ENCODE data around the gene LRBA. TPM values are rescaled to one million over a fixed set of nuclear protein-coding genes. Genes with fewer than 3 reads are reported as not detected.

The LRBA gene
- total RNA-seq, 1 experiment from 2014 or later: 69.1 TPM

DNA sequence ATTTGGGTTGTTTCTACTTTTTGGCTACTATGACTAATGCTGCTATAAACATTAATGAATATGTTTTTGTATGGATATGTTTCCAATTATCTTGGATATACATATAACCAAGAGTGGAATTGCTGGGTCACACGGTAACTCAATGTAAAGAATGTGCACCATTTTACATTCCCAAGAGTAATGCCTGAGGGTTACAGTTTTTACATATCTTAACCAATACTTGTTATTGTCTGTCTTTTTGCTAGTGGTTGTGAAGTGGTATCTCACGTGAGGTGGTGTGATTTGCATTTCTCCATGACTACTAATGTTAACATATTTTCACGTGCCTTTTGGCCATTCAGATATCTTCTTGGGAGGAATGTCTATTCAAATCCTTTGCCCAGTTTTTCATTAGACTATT, 633.5 kb downstream of the LRBA start:
- Mint-ChIP-seq H3K27me3 (ENCODE audit: low read depth) (no peaks in the 10 kb centered on the region), H3K4me3 (no peak overlapping the region), H3K36me3 (no peaks in the 10 kb centered on the region), H3K9me3 (peaks cover 3% of the 10 kb centered on the region; the same call in 1 of the 2 replicates), H3K27ac (no peak overlapping the region), H3K4me1 (peaks cover 24% of the 10 kb centered on the region)
- TF ChIP-seq FOXK1 (CRISPR knock-in tag; IDR thresholded peaks at IDR 0.05): no peak
- TF ChIP-seq ESRRA (CRISPR knock-in tag; IDR thresholded peaks at IDR 0.05; ENCODE audit: borderline replicate concordance): no peak
- no peak for TF ChIP-seq NFYB (CRISPR knock-in tag; conservative IDR thresholded peaks at IDR 0.05; ENCODE audit: low read depth)
- TF ChIP-seq TEAD1 (CRISPR knock-in tag; IDR thresholded peaks at IDR 0.05): no peak
- no peak for TF ChIP-seq SP1 (CRISPR knock-in tag; conservative IDR thresholded peaks at IDR 0.05)
- TF ChIP-seq ZNF396 (CRISPR knock-in tag; IDR thresholded peaks at IDR 0.05; ENCODE audit: borderline replicate concordance): no peak
- TF ChIP-seq ZNF219 (CRISPR knock-in tag; IDR thresholded peaks at IDR 0.05; ENCODE audit: borderline replicate concordance): no peak
- TF ChIP-seq, protein P1, sequence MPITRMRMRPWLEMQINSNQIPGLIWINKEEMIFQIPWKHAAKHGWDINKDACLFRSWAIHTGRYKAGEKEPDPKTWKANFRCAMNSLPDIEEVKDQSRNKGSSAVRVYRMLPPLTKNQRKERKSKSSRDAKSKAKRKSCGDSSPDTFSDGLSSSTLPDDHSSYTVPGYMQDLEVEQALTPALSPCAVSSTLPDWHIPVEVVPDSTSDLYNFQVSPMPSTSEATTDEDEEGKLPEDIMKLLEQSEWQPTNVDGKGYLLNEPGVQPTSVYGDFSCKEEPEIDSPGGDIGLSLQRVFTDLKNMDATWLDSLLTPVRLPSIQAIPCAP (CRISPR knock-in tag; IDR thresholded peaks at IDR 0.05): no peak
- TF ChIP-seq EMX1 (CRISPR knock-in tag; IDR thresholded peaks at IDR 0.05): no peak
- no peak for TF ChIP-seq KAT7 (CRISPR knock-in tag; IDR thresholded peaks at IDR 0.05; ENCODE audit: borderline replicate concordance)
- TF ChIP-seq MYBL2 (CRISPR knock-in tag; IDR thresholded peaks at IDR 0.05): no peak
- TF ChIP-seq FOXJ3 (CRISPR knock-in tag; IDR thresholded peaks at IDR 0.05; ENCODE audit: borderline replicate concordance): no peak
- TF ChIP-seq ZNF317 (CRISPR knock-in tag; IDR thresholded peaks at IDR 0.05; ENCODE audit: borderline replicate concordance, low read depth): no peak
- ATAC-seq (no peak), DNase-seq (ENCODE audit: low spot score) (no peak)
- POLR2A ChIA-PET: no interaction called here
- CTCF ChIA-PET: no interaction called here

DNA sequence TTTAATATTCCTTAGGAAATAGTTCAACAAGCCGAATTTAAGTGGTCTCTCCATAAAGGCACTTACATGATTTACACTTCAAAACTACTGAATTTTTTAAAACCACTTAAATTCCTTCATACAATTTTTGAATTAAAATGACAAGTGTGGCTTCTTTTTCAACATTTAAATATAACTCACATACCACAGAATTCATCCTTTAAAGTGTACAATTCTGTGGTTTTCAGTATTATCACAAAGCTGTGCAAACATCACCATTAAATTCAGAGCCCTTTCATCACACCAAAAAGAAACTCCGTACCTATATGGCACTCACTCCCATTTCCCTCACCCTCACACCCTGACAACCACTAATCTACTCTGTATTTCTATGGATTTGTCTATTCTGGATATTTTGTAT, 634.0 kb downstream of the LRBA start:
- no peak for ATAC-seq
- ChIA-PET CTCF (no interaction called here), POLR2A (no interaction called here)
- Mint-ChIP-seq H3K9me3 (no peaks in the 10 kb centered on the region), H3K36me3 (no peaks in the 10 kb centered on the region), H3K4me1 (peaks cover 24% of the 10 kb centered on the region), H3K27ac (no peak overlapping the region), H3K27me3 (ENCODE audit: low read depth) (no peaks in the 10 kb centered on the region), H3K4me3 (no peak overlapping the region)
- TF ChIP-seq OVOL2 (CRISPR knock-in tag; IDR thresholded peaks at IDR 0.05; ENCODE audit: borderline replicate concordance) (no peak), FOXK1 (CRISPR knock-in tag; IDR thresholded peaks at IDR 0.05) (no peak), NR2C2 (CRISPR knock-in tag; IDR thresholded peaks at IDR 0.05) (no peak), TEAD1 (CRISPR knock-in tag; IDR thresholded peaks at IDR 0.05) (no peak), ZNF396 (CRISPR knock-in tag; IDR thresholded peaks at IDR 0.05; ENCODE audit: borderline replicate concordance) (no peak), CREB1 (CRISPR knock-in tag; IDR thresholded peaks at IDR 0.05) (no peak), NFE2L1 (CRISPR knock-in tag; IDR thresholded peaks at IDR 0.05) (no peak), SMAD3 (CRISPR knock-in tag; IDR thresholded peaks at IDR 0.05; ENCODE audit: borderline replicate concordance) (no peak), ZNF423 (CRISPR knock-in tag; IDR thresholded peaks at IDR 0.05) (no peak), ETV6 (CRISPR knock-in tag; IDR thresholded peaks at IDR 0.05) (no peak), FOXJ3 (CRISPR knock-in tag; IDR thresholded peaks at IDR 0.05; ENCODE audit: borderline replicate concordance) (no peak), GTF2I (CRISPR knock-in tag; conservative IDR thresholded peaks at IDR 0.05) (no peak), IRF2 (CRISPR knock-in tag; IDR thresholded peaks at IDR 0.05; ENCODE audit: borderline replicate concordance, low read depth) (no peak), FOXP1 (CRISPR knock-in tag; IDR thresholded peaks at IDR 0.05; ENCODE audit: borderline replicate concordance) (no peak), ZNF121 (CRISPR knock-in tag; IDR thresholded peaks at IDR 0.05) (no peak)
- TF ChIP-seq, protein P2, sequence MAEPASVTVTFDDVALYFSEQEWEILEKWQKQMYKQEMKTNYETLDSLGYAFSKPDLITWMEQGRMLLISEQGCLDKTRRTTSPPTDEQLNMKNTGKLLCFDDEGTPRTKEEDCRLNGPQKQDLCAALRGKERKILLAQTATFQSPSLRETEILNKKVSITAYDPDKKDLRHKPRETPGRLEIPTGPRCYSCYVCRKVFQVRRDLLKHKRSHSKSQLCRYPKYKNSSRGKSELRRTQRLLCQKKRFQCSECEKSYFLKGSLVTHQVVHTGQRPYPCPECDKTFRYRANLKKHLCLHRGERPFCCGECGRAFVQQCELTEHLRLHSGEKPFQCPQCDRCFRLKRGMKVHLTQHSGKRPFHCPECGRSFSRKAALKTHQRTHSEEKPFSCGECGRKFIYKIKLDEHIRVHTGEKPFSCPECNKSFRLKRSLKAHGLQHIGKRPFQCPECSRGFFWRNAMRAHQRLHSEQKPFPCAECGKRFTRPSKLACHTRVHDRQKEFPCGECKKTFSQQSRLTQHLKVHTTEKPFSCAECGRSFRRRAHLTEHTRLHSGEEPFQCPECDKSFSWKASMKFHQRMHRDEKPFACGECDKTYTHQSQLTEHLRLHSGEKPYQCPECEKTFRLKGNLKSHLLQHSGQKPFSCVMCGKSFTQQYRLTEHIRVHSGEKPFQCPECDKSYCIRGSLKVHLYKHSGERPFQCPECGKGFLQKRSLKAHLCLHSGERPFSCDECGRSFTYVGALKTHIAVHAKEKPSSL (CRISPR knock-in tag; conservative IDR thresholded peaks at IDR 0.05): no peak
- TF ChIP-seq, protein P3, sequence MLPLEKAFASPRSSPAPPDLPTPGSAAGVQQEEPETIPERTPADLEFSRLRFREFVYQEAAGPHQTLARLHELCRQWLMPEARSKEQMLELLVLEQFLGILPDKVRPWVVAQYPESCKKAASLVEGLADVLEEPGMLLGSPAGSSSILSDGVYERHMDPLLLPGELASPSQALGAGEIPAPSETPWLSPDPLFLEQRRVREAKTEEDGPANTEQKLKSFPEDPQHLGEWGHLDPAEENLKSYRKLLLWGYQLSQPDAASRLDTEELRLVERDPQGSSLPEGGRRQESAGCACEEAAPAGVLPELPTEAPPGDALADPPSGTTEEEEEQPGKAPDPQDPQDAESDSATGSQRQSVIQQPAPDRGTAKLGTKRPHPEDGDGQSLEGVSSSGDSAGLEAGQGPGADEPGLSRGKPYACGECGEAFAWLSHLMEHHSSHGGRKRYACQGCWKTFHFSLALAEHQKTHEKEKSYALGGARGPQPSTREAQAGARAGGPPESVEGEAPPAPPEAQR (CRISPR knock-in tag; IDR thresholded peaks at IDR 0.05): no peak
- TF ChIP-seq, protein P4, sequence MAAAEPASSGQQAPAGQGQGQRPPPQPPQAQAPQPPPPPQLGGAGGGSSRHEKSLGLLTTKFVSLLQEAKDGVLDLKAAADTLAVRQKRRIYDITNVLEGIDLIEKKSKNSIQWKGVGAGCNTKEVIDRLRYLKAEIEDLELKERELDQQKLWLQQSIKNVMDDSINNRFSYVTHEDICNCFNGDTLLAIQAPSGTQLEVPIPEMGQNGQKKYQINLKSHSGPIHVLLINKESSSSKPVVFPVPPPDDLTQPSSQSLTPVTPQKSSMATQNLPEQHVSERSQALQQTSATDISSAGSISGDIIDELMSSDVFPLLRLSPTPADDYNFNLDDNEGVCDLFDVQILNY (CRISPR knock-in tag; IDR thresholded peaks at IDR 0.05): no peak
- TF ChIP-seq, protein P5, sequence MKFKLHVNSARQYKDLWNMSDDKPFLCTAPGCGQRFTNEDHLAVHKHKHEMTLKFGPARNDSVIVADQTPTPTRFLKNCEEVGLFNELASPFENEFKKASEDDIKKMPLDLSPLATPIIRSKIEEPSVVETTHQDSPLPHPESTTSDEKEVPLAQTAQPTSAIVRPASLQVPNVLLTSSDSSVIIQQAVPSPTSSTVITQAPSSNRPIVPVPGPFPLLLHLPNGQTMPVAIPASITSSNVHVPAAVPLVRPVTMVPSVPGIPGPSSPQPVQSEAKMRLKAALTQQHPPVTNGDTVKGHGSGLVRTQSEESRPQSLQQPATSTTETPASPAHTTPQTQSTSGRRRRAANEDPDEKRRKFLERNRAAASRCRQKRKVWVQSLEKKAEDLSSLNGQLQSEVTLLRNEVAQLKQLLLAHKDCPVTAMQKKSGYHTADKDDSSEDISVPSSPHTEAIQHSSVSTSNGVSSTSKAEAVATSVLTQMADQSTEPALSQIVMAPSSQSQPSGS (CRISPR knock-in tag; IDR thresholded peaks at IDR 0.05; ENCODE audit: borderline replicate concordance, low read depth): no peak
- no peak for DNase-seq (ENCODE audit: low spot score)
